ENCODE results near the gene HECTD4. TPM values are rescaled to one million over a fixed set of nuclear protein-coding genes. Genes with fewer than 3 reads are reported as not detected.

HECTD4 gene
- total RNA-seq, 1 experiment from 2014 or later: 32.5 TPM

GRCh38 chr12:112169966-112170365 is 212.3 kb downstream of the HECTD4 start:
- H3K4me3 ChIP-seq (ENCODE audit: low read length): no peak overlapping the region
- no peaks in the 10 kb centered on the region for H3K79me2 ChIP-seq (ENCODE audit: low read length)
- H3K4me1 ChIP-seq (ENCODE audit: low read length): no peaks in the 10 kb centered on the region
- H3K4me2 ChIP-seq (ENCODE audit: low read depth, low read length, poor library complexity, severe bottlenecking): no peak overlapping the region
- no peaks in the 10 kb centered on the region for H3K27me3 ChIP-seq (ENCODE audit: low read length)
- H3K27ac ChIP-seq (ENCODE audit: low read length): no peak overlapping the region
- H2AFZ ChIP-seq (ENCODE audit: low read length): no peak overlapping the region
- H3K9me3 ChIP-seq (ENCODE audit: low read length): no peaks in the 10 kb centered on the region
- H4K20me1 ChIP-seq (ENCODE audit: insufficient read depth, low read depth, low read length): no peaks in the 10 kb centered on the region
- H3K9ac ChIP-seq (ENCODE audit: low read length): no peak overlapping the region
- H3K9me2 ChIP-seq (replicated peaks; ENCODE audit: insufficient read depth, low read length): no peaks in the 10 kb centered on the region
- no peak for DNase-seq
- H3K36me3 ChIP-seq (ENCODE audit: insufficient read depth, low read length): peaks cover 2% of the 10 kb centered on the region; the same call in 1 of the 2 replicates

- no peak overlapping the region for H3K4me2 ChIP-seq (ENCODE audit: low read depth, low read length, poor library complexity, severe bottlenecking)
- H3K4me3 ChIP-seq (ENCODE audit: low read length): no peak overlapping the region
- DNase-seq: no peak
- no peaks in the 10 kb centered on the region for H3K79me2 ChIP-seq (ENCODE audit: low read length)
- no peaks in the 10 kb centered on the region for H3K36me3 ChIP-seq (ENCODE audit: insufficient read depth, low read length)
- H4K20me1 ChIP-seq (ENCODE audit: insufficient read depth, low read depth, low read length): no peaks in the 10 kb centered on the region
- no peak overlapping the region for H3K27ac ChIP-seq (ENCODE audit: low read length)
- no peaks in the 10 kb centered on the region for H3K9me3 ChIP-seq (ENCODE audit: low read length)
- H3K4me1 ChIP-seq (ENCODE audit: low read length): no peaks in the 10 kb centered on the region
- H3K9me2 ChIP-seq (replicated peaks; ENCODE audit: insufficient read depth, low read length): no peaks in the 10 kb centered on the region
- no peak overlapping the region for H2AFZ ChIP-seq (ENCODE audit: low read length)
- no peaks in the 10 kb centered on the region for H3K27me3 ChIP-seq (ENCODE audit: low read length)
- no peak overlapping the region for H3K9ac ChIP-seq (ENCODE audit: low read length)
Observed at GRCh38 chr12:112169161-112169872, 212.9 kb downstream of the HECTD4 start.

GRCh38 chr12:112168561-112168971 is 213.7 kb downstream of the HECTD4 start:
- H3K9me2 ChIP-seq (replicated peaks; ENCODE audit: insufficient read depth, low read length): no peaks in the 10 kb centered on the region
- no peak overlapping the region for H2AFZ ChIP-seq (ENCODE audit: low read length)
- no peak overlapping the region for H3K9ac ChIP-seq (ENCODE audit: low read length)
- no peaks in the 10 kb centered on the region for H3K36me3 ChIP-seq (ENCODE audit: insufficient read depth, low read length)
- H4K20me1 ChIP-seq (ENCODE audit: insufficient read depth, low read depth, low read length): no peaks in the 10 kb centered on the region
- no peak overlapping the region for H3K27ac ChIP-seq (ENCODE audit: low read length)
- H3K27me3 ChIP-seq (ENCODE audit: low read length): no peaks in the 10 kb centered on the region
- no peak for DNase-seq
- no peaks in the 10 kb centered on the region for H3K4me1 ChIP-seq (ENCODE audit: low read length)
- no peak overlapping the region for H3K4me2 ChIP-seq (ENCODE audit: low read depth, low read length, poor library complexity, severe bottlenecking)
- no peaks in the 10 kb centered on the region for H3K9me3 ChIP-seq (ENCODE audit: low read length)
- no peaks in the 10 kb centered on the region for H3K79me2 ChIP-seq (ENCODE audit: low read length)
- H3K4me3 ChIP-seq (ENCODE audit: low read length): no peak overlapping the region

- H3K27me3 ChIP-seq (ENCODE audit: low read length): no peaks in the 10 kb centered on the region
- H3K4me1 ChIP-seq (ENCODE audit: low read length): no peaks in the 10 kb centered on the region
- no peak overlapping the region for H3K27ac ChIP-seq (ENCODE audit: low read length)
- no peak for DNase-seq
- H3K4me2 ChIP-seq (ENCODE audit: low read depth, low read length, poor library complexity, severe bottlenecking): no peak overlapping the region
- H3K36me3 ChIP-seq (ENCODE audit: insufficient read depth, low read length): no peaks in the 10 kb centered on the region
- H3K9ac ChIP-seq (ENCODE audit: low read length): no peak overlapping the region
- no peaks in the 10 kb centered on the region for H3K79me2 ChIP-seq (ENCODE audit: low read length)
- no peaks in the 10 kb centered on the region for H3K9me2 ChIP-seq (replicated peaks; ENCODE audit: insufficient read depth, low read length)
- H4K20me1 ChIP-seq (ENCODE audit: insufficient read depth, low read depth, low read length): no peaks in the 10 kb centered on the region
- no peak overlapping the region for H2AFZ ChIP-seq (ENCODE audit: low read length)
- no peak overlapping the region for H3K4me3 ChIP-seq (ENCODE audit: low read length)
- H3K9me3 ChIP-seq (ENCODE audit: low read length): no peaks in the 10 kb centered on the region
Observed at GRCh38 chr12:112167718-112168525, 214.3 kb downstream of the HECTD4 start.

GRCh38 chr12:112167031-112167461 is 215.2 kb downstream of the HECTD4 start:
- Histone ChIP-seq H2AFZ (ENCODE audit: low read length) (no peak overlapping the region), H3K9me2 (replicated peaks; ENCODE audit: insufficient read depth, low read length) (no peaks in the 10 kb centered on the region)

GRCh38 chr12:112166051-112167015 is 215.9 kb downstream of the HECTD4 start:
- Histone ChIP-seq H3K27me3 (ENCODE audit: low read length) (no peaks in the 10 kb centered on the region), H3K9me2 (replicated peaks; ENCODE audit: insufficient read depth, low read length) (no peaks in the 10 kb centered on the region), H3K36me3 (ENCODE audit: insufficient read depth, low read length) (no peaks in the 10 kb centered on the region), H3K79me2 (ENCODE audit: low read length) (no peaks in the 10 kb centered on the region), H2AFZ (ENCODE audit: low read length) (no peak overlapping the region), H3K27ac (ENCODE audit: low read length) (no peak overlapping the region), H3K4me1 (ENCODE audit: low read length) (no peaks in the 10 kb centered on the region), H3K9ac (ENCODE audit: low read length) (no peak overlapping the region), H3K4me3 (ENCODE audit: low read length) (no peak overlapping the region), H4K20me1 (ENCODE audit: insufficient read depth, low read depth, low read length) (no peaks in the 10 kb centered on the region), H3K4me2 (ENCODE audit: low read depth, low read length, poor library complexity, severe bottlenecking) (no peak overlapping the region), H3K9me3 (ENCODE audit: low read length) (no peaks in the 10 kb centered on the region)
- no peak for DNase-seq

More at GRCh38 chr12:112167031-112167461, 215.2 kb downstream of the HECTD4 start:
- Histone ChIP-seq H3K27ac (ENCODE audit: low read length) (no peak overlapping the region), H3K9ac (ENCODE audit: low read length) (no peak overlapping the region), H3K27me3 (ENCODE audit: low read length) (no peaks in the 10 kb centered on the region), H3K4me1 (ENCODE audit: low read length) (no peaks in the 10 kb centered on the region), H3K9me3 (ENCODE audit: low read length) (no peaks in the 10 kb centered on the region), H4K20me1 (ENCODE audit: insufficient read depth, low read depth, low read length) (no peaks in the 10 kb centered on the region), H3K4me2 (ENCODE audit: low read depth, low read length, poor library complexity, severe bottlenecking) (no peak overlapping the region), H3K36me3 (ENCODE audit: insufficient read depth, low read length) (no peaks in the 10 kb centered on the region), H3K79me2 (ENCODE audit: low read length) (no peaks in the 10 kb centered on the region), H3K4me3 (ENCODE audit: low read length) (no peak overlapping the region)
- DNase-seq: no peak

GRCh38 chr12:112165624-112166023 is 216.6 kb downstream of the HECTD4 start:
- DNase-seq: no peak
- Histone ChIP-seq H3K9me2 (replicated peaks; ENCODE audit: insufficient read depth, low read length) (no peaks in the 10 kb centered on the region), H3K36me3 (ENCODE audit: insufficient read depth, low read length) (no peaks in the 10 kb centered on the region; the same call in 1 of the 2 replicates), H3K9ac (ENCODE audit: low read length) (no peak overlapping the region), H3K27me3 (ENCODE audit: low read length) (no peaks in the 10 kb centered on the region), H3K4me2 (ENCODE audit: low read depth, low read length, poor library complexity, severe bottlenecking) (no peak overlapping the region), H3K79me2 (ENCODE audit: low read length) (no peaks in the 10 kb centered on the region), H3K4me1 (ENCODE audit: low read length) (no peaks in the 10 kb centered on the region), H4K20me1 (ENCODE audit: insufficient read depth, low read depth, low read length) (no peaks in the 10 kb centered on the region), H2AFZ (ENCODE audit: low read length) (no peak overlapping the region), H3K27ac (ENCODE audit: low read length) (no peak overlapping the region), H3K9me3 (ENCODE audit: low read length) (no peaks in the 10 kb centered on the region), H3K4me3 (ENCODE audit: low read length) (no peak overlapping the region)
